ENCODE data around the gene EDARADD.
A peak's percentile ranks its signal among the peaks of the same experiment; 100 is the strongest.
"Not testable (repeated sequence)": the region's sequence is repeated elsewhere in the genome, so short reads cannot be mapped to it uniquely, and the experiment has no call there.

Gene EDARADD

GRCh38 chr1:236491469-236492136 is 97.5 kb downstream of the EDARADD start:
- no peak for DNase-seq

GRCh38 chr1:236492378-236492777 is 98.3 kb downstream of the EDARADD start:
- DNase-seq, result no peak

GRCh38 chr1:236494082-236494481 is 100.0 kb downstream of the EDARADD start:
- DNase-seq, result no peak

GRCh38 chr1:236494586-236495466 is 100.7 kb downstream of the EDARADD start:
- no peak for DNase-seq

GRCh38 chr1:236495467-236496112 is 101.5 kb downstream of the EDARADD start:
- no peak for DNase-seq

- DNase-seq, result no peak
These were observed 103.8 kb downstream of the EDARADD start for GRCh38 chr1:236497908-236498307.

- DNase-seq, result no peak
These were observed 107.0 kb downstream of the EDARADD start for GRCh38 chr1:236501093-236501492.

- no peak for DNase-seq
These were observed 108.5 kb downstream of the EDARADD start for GRCh38 chr1:236502579-236502971.

GRCh38 chr1:236502972-236503639 is 109.0 kb downstream of the EDARADD start:
- peak; percentile 59 for DNase-seq

GRCh38 chr1:236504338-236504737 is 110.3 kb downstream of the EDARADD start:
- not testable (repeated sequence) for DNase-seq

- DNase-seq, result no peak
These were observed 113.1 kb downstream of the EDARADD start for GRCh38 chr1:236507022-236507700.

- no peak for DNase-seq
These were observed 114.5 kb downstream of the EDARADD start for GRCh38 chr1:236508593-236509027.

GRCh38 chr1:236509203-236509602 is 115.1 kb downstream of the EDARADD start:
- no peak for DNase-seq

GRCh38 chr1:236509647-236510401 is 115.7 kb downstream of the EDARADD start:
- no peak for DNase-seq

GRCh38 chr1:236511735-236512418 is 117.8 kb downstream of the EDARADD start:
- DNase-seq, result no peak

- no peak for DNase-seq
These were observed 120.8 kb downstream of the EDARADD start for GRCh38 chr1:236514703-236515442.

- DNase-seq, result peak; percentile 35
These were observed 121.4 kb downstream of the EDARADD start for GRCh38 chr1:236515443-236515958.

- DNase-seq, result no peak
These were observed 123.0 kb downstream of the EDARADD start for GRCh38 chr1:236516929-236517704.

- no peak for DNase-seq
These were observed 124.2 kb downstream of the EDARADD start for GRCh38 chr1:236518322-236518721.
